GM12872 (cell line): ENCODE data around the gene NAA38.

Source experiments
- CTCF ChIP-seq: IDR thresholded peaks from 3 replicates; pipeline ENCODE4 v1.5.1; 2011; ENCODE audit warnings: low read depth, mild to moderate bottlenecking, low read length, moderate library complexity; ENCODE audit not compliant: insufficient read depth

NAA38 gene

GRCh38 chr17:7809086-7809790, 48.1 kb downstream of the NAA38 start:
- TF ChIP-seq CTCF: no peak

GRCh38 chr17:7807206-7807605, 50.2 kb downstream of the NAA38 start:
- TF ChIP-seq CTCF: no peak
